ENCODE data around the gene WDR90. TPM values are rescaled to one million over a fixed set of nuclear protein-coding genes. Genes with fewer than 3 reads are reported as not detected.
A peak's percentile ranks its signal among the peaks of the same experiment; 100 is the strongest.

The WDR90 gene
- total and polyA plus RNA-seq, 2 of the 13 experiments (the other 11 are each of a cell fraction or from before 2014, with no cell fraction given) = 14.9 to 28.9 TPM

DNA sequence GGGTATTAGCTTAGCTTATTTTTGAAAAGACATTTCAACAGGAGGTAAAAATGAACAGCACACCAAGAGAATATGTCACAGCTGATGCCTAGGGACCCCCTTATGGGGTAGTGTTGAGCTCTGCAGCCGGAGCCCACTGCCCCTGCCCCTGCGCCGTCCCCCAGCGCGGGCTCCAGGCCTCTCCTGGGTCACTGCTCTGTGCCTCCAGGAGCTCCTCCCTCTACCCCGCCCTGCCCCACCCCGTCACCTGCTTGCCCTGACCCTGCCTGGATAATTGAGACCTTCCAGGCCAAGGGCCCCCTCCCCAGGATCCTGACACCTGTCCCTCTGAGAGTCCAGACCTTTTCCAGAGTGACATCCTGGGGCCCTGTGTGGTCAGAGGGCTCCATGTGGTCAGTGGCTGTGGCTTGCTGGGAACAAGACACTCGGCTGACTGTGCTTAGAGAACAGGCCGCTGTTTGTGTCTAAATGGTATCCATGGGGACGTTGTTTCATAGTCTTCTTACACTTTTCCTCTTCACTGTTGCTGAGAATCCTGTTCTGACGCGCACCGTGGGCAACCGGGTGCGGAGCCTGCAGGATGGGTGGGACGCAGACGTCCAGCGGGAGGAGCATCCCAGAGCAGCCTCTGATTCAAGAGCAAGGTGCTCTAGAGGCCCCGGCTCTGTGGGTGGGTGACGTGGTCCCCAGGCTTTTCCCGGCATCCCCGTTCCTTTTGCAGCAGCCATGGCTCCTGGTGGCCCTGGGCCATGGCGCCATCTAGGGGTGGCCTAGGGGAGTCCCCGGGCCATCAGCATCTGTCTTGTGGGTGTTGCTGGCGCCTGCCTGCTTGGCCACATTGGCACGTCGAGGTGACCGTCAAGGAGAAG lies 38.4 kb upstream of the WDR90 start (continued):
- TF ChIP-seq, protein P1, sequence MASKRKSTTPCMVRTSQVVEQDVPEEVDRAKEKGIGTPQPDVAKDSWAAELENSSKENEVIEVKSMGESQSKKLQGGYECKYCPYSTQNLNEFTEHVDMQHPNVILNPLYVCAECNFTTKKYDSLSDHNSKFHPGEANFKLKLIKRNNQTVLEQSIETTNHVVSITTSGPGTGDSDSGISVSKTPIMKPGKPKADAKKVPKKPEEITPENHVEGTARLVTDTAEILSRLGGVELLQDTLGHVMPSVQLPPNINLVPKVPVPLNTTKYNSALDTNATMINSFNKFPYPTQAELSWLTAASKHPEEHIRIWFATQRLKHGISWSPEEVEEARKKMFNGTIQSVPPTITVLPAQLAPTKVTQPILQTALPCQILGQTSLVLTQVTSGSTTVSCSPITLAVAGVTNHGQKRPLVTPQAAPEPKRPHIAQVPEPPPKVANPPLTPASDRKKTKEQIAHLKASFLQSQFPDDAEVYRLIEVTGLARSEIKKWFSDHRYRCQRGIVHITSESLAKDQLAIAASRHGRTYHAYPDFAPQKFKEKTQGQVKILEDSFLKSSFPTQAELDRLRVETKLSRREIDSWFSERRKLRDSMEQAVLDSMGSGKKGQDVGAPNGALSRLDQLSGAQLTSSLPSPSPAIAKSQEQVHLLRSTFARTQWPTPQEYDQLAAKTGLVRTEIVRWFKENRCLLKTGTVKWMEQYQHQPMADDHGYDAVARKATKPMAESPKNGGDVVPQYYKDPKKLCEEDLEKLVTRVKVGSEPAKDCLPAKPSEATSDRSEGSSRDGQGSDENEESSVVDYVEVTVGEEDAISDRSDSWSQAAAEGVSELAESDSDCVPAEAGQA (IDR thresholded peaks at IDR 0.05; ENCODE audit: low read depth) = no peak
- TF ChIP-seq, protein P1 (CRISPR knock-in tag; IDR thresholded peaks at IDR 0.05; ENCODE audit: borderline replicate concordance) = no peak
- TF ChIP-seq DNMT1 (CRISPR knock-in tag; IDR thresholded peaks at IDR 0.05) (no peak), ZNF709 (CRISPR knock-in tag; IDR thresholded peaks at IDR 0.05) (no peak), ZNF34 (CRISPR knock-in tag; IDR thresholded peaks at IDR 0.05; ENCODE audit: borderline replicate concordance) (no peak), ATF1 (CRISPR knock-in tag; IDR thresholded peaks at IDR 0.05) (no peak), GLI4 (CRISPR knock-in tag; IDR thresholded peaks at IDR 0.05; ENCODE audit: borderline replicate concordance) (0 out of 2 replicates have a peak, but pooled peaks have one; percentile 22), SETDB1 (CRISPR knock-in tag; IDR thresholded peaks at IDR 0.05; ENCODE audit: borderline replicate concordance) (no peak), ZNF562 (CRISPR knock-in tag; IDR thresholded peaks at IDR 0.05; ENCODE audit: borderline replicate concordance) (no peak), CENPX (CRISPR knock-in tag; IDR thresholded peaks at IDR 0.05) (no peak), PREB (CRISPR knock-in tag; IDR thresholded peaks at IDR 0.05) (no peak), ZNF484 (CRISPR knock-in tag; IDR thresholded peaks at IDR 0.05; ENCODE audit: borderline replicate concordance, low read depth) (no peak), RFXAP (CRISPR knock-in tag; IDR thresholded peaks at IDR 0.05; ENCODE audit: borderline replicate concordance) (no peak), HES4 (CRISPR knock-in tag; IDR thresholded peaks at IDR 0.05; ENCODE audit: borderline replicate concordance) (no peak), HNRNPH1 (optimal IDR thresholded peaks at IDR 0.05; ENCODE audit: low read depth, low read length) (no peak), ZKSCAN8 (CRISPR knock-in tag; IDR thresholded peaks at IDR 0.05; ENCODE audit: borderline replicate concordance) (no peak), SRSF9 (IDR thresholded peaks at IDR 0.05; ENCODE audit: borderline replicate concordance, insufficient read depth, low read depth, low read length, poor library complexity, severe bottlenecking) (no peak)
- TF ChIP-seq, protein P2, sequence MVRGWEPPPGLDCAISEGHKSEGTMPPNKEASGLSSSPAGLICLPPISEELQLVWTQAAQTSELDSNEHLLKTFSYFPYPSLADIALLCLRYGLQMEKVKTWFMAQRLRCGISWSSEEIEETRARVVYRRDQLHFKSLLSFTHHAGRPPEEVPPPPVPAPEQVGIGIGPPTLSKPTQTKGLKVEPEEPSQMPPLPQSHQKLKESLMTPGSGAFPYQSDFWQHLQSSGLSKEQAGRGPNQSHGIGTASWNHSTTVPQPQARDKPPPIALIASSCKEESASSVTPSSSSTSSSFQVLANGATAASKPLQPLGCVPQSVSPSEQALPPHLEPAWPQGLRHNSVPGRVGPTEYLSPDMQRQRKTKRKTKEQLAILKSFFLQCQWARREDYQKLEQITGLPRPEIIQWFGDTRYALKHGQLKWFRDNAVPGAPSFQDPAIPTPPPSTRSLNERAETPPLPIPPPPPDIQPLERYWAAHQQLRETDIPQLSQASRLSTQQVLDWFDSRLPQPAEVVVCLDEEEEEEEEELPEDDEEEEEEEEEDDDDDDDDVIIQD (CRISPR knock-in tag; IDR thresholded peaks at IDR 0.05; ENCODE audit: low read depth) = no peak
- TF ChIP-seq, protein P3, sequence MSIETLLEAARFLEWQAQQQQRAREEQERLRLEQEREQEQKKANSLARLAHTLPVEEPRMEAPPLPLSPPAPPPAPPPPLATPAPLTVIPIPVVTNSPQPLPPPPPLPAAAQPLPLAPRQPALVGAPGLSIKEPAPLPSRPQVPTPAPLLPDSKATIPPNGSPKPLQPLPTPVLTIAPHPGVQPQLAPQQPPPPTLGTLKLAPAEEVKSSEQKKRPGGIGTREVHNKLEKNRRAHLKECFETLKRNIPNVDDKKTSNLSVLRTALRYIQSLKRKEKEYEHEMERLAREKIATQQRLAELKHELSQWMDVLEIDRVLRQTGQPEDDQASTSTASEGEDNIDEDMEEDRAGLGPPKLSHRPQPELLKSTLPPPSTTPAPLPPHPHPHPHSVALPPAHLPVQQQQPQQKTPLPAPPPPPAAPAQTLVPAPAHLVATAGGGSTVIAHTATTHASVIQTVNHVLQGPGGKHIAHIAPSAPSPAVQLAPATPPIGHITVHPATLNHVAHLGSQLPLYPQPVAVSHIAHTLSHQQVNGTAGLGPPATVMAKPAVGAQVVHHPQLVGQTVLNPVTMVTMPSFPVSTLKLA (IDR thresholded peaks at IDR 0.05) = no peak
